ENCODE results near the gene HINFP. TPM values are rescaled to one million over a fixed set of nuclear protein-coding genes. Genes with fewer than 3 reads are reported as not detected.

The HINFP gene
- total and polyA plus RNA-seq, 2 of the 4 experiments (the other 2 are of a cell fraction): 9.1 to 15.3 TPM

GRCh38 chr11:119152604-119153003, 31.2 kb downstream of the HINFP start:
- Histone ChIP-seq H3K9me3 (ENCODE audit: control insufficient read depth, insufficient read depth, low read length) (no peaks in the 10 kb centered on the region), H3K4ac (ENCODE audit: low read depth, low read length) (no peak overlapping the region), H3K4me1 (ENCODE audit: control insufficient read depth, insufficient read depth, low read length) (0 out of 2 replicates have a peak, but pooled peaks cover 2% of the 10 kb centered on the region), H3K56ac (ENCODE audit: extremely low read depth, insufficient read depth, low read length) (no peak overlapping the region), H3K4me2 (ENCODE audit: low read depth, low read length) (no peak overlapping the region), H4K8ac (ENCODE audit: low read depth in 2 of 2, low read length in 2 of 2) (no peak overlapping the region), H2AK5ac (ENCODE audit: low read depth, low read length) (no peak overlapping the region), H3K27me3 (ENCODE audit: control insufficient read depth, insufficient read depth, low read length) (peaks cover 51% of the 10 kb centered on the region), H3K14ac (replicated peaks; ENCODE audit: low read depth, low read length) (no peak overlapping the region), H2BK20ac (ENCODE audit: low read depth, low read length) (no peak overlapping the region), H3K9me1 (ENCODE audit: insufficient read depth, low read length) (no peaks in the 10 kb centered on the region; the same call in 1 of the 2 replicates), H4K20me1 (ENCODE audit: insufficient read depth, low read length) (no peaks in the 10 kb centered on the region), H2BK15ac (ENCODE audit: low read depth, low read length) (no peak overlapping the region), H3K4me3 (ENCODE audit: insufficient read depth, low read depth, low read length) (no peak overlapping the region), H2AFZ (replicated peaks; ENCODE audit: low read length, poor library complexity) (no peak overlapping the region), H2BK120ac (ENCODE audit: low read depth, low read length) (no peak overlapping the region), H3K27ac (ENCODE audit: insufficient read depth, low read length) (no peak overlapping the region), H3K23ac (ENCODE audit: low read depth, low read length) (no peak overlapping the region), H3K9ac (ENCODE audit: low read depth, low read length) (no peak overlapping the region), H4K5ac (ENCODE audit: low read depth, low read length) (no peak overlapping the region), H2BK5ac (ENCODE audit: low read depth, low read length, poor library complexity, severe bottlenecking) (no peak overlapping the region), H3K36me3 (ENCODE audit: control insufficient read depth, insufficient read depth, low read length) (no peaks in the 10 kb centered on the region), H2AK9ac (replicated peaks; ENCODE audit: low read depth, low read length, poor library complexity) (no peak overlapping the region), H4K91ac (ENCODE audit: insufficient read depth, low read depth, low read length) (no peak overlapping the region), H3K79me1 (ENCODE audit: low read depth in 1 of 2, low read length in 2 of 2) (no peaks in the 10 kb centered on the region), H3K18ac (ENCODE audit: low read depth, low read length) (no peak overlapping the region)
- in situ Hi-C loops (cut with MboI; ENCODE audit: low sequenced_read_pairs) (no loop called here), intact Hi-C loops (cut with micrococcal nuclease) (no loop called here), dilution Hi-C loops (cut with HindIII; ENCODE audit: low sequenced_read_pairs, unreplicated experiment) (no loop called here)
- ATAC-seq (ENCODE audit: low read depth) (no peak), DNase-seq (no peak)
- 100% methylated on average over 3 of the region's 4 CpGs; no CpG with 5 or more reads in 1 of the 2 experiments for WGBS, 2 experiments (ENCODE audit: extremely low coverage in 2 of 2, insufficient read length in 1 of 2)
- BruUV-seq (replicated peaks): no TSS peak
- POLR2A ChIA-PET (ENCODE audit: unreplicated experiment): no interaction called here
- CTCF ChIA-PET: interaction anchor here (0.5 kb wide), 1 partner anchor 280 kb away, joined by 3 read pairs; no protein-coding TSS in a partner anchor
- TF ChIP-seq SMC3 (IDR thresholded peaks at IDR 0.05; ENCODE audit: low read depth, low read length) (no peak), ELK1 (IDR thresholded peaks at IDR 0.05; ENCODE audit: borderline replicate concordance, low read depth, low read length) (no peak), BHLHE40 (IDR thresholded peaks at IDR 0.05; ENCODE audit: low read depth, low read length) (no peak), CTCF (conservative IDR thresholded peaks at IDR 0.05; ENCODE audit: low read depth, low read length) (no peak), NFE2L2 (IDR thresholded peaks at IDR 0.05; ENCODE audit: low read depth, low read length) (no peak), CHD1 (IDR thresholded peaks at IDR 0.05; ENCODE audit: low read depth, low read length) (no peak), RAD21 (IDR thresholded peaks at IDR 0.05; ENCODE audit: low read length) (no peak), USF2 (IDR thresholded peaks at IDR 0.05; ENCODE audit: low read depth, low read length) (no peak), CEBPB (IDR thresholded peaks at IDR 0.05; ENCODE audit: low read depth, low read length) (no peak), RCOR1 (IDR thresholded peaks at IDR 0.05; ENCODE audit: insufficient replicate concordance, low read length) (no peak), POLR2A (IDR thresholded peaks at IDR 0.05; ENCODE audit: low read depth, low read length) (no peak), FOS (IDR thresholded peaks at IDR 0.05; ENCODE audit: low read depth, low read length) (no peak), MAFK (IDR thresholded peaks at IDR 0.05; ENCODE audit: low read depth, low read length) (no peak), RFX5 (IDR thresholded peaks at IDR 0.05; ENCODE audit: low read depth, low read length) (no peak)

Measured in IMR-90 (cell line).